GM19043 (cell line): ENCODE data around the gene GNG14.
"Not testable (repeated sequence)": the region's sequence is repeated elsewhere in the genome, so short reads cannot be mapped to it uniquely, and the experiment has no call there.

Experiments used
- ATAC-seq: cut with Tn5 transposase; IDR thresholded peaks from one replicate; pipeline ENCODE4 v1.9.1; 2021; ENCODE audit warnings: low read depth; ENCODE audit not compliant: unreplicated experiment

The GNG14 gene

GRCh38 chr19:12721656-12722565, 34.1 kb downstream of the GNG14 start:
- no peak for ATAC-seq

DNA sequence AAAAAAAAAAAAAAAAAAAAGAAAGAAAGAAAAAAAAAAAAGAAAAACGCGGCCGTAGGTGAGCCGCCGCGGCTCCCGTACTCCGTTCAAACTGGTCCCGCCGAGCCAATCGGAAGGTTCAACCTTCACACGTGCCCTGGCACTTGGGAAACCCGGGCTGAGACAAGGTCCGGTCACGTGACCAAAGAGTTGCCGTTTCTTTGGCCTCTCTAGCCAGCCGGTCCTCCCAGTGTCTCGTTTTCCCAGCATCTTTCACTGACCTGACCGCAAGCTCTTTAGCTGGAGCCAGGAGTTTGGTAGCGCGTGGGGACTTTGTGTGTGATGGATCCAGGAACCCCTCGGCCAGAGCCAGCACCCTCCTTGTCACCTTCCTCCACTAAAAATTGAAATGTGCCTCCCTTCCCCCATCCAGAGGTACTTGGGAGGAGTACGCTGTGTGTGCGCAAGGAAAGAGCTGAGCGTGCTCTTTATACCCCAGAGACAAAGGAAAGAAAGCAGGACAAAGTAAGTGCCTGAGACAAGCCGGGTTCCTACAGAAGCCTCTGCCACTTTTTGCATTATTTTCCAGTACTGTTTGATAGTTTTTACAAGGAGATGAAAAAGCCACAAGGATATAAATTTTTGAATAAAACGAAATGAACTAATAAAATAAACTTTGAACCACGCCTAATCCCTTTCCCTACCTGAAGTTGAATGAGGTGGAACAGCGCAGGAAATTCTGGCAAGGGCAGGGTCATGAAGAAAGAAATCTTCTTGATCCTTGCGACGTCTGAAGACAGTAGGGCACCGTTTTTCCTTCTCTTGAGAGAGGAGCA, 35.0 kb downstream of the GNG14 start:
- peak; percentile 75 for ATAC-seq

DNA sequence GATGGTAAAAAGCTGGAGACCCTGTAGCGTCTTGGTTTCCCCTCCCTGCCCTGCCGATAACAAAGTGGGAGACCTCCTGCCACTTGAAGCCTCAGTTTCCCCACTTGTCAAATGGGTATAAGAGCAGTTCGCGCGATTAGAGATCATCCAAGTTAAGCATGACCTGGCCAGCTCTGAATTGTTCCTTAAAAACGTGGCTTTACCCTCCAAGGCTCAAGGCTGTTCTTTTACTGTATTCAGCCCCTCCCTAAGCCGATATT, 35.5 kb downstream of the GNG14 start:
- no peak for ATAC-seq

DNA sequence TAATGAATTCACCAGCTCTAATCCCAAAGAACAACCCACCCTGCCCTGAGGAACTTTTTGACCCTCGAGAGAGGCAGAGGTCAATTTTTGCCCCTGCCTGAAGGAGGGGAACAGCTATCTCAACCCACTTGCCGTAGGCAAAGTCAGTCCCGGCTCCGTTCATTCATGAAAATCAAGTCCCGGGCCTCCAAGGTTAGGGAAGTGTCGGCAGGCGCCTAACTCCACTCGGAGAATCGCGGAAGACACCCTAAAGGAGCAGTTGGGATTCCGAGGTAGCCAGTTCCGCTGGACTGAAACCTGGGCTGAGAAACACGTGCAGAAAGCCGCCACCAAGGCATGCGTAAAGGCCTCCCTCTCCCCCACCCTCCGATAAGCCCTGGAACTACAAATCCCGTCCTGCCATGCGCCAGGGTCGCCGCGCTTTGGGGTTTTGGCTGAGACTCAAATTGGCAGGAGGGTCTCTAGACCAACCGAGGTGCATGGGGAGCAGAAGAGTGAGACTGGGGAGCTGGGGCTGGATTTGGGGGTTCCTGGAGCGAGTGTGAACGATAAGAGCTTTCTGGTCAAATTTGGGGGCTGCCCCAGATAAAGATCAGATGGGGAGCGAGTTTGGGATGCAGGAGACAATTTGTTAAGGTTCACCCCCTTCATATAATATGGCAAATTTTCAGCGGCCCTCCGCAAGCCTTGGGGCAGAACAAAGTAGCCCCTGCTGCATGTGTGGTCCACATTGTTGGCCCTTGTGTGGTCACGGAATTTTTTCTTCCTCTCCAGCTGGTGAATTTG, 36.0 kb downstream of the GNG14 start, which contains the start of gene TNPO2:
TNPO2 (minus strand) TSS at position 292 of the 786 bp plus-strand sequence. CDS start 2,955 bp downstream, outside the sequence.
- ATAC-seq: no peak

DNA sequence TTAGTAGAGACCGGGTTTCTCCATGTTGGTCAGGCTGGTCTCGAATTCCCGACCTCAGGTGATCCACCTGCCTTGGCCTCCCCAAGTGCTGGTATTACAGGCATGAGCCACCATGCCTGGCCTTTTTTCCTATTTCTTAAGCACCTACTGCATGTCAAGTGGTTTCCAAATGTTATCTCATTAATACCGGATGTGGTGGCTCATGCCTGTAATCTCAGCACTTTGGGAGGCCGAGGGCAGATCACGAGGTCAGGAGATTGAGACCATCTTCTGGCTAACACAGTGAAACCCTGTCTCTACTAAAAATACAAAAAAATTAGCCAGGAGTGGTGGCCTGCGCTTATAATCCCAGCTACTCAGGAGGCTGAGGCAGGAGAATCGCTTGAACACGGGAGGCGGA, 37.8 kb downstream of the GNG14 start:
- not testable (repeated sequence) for ATAC-seq

DNA sequence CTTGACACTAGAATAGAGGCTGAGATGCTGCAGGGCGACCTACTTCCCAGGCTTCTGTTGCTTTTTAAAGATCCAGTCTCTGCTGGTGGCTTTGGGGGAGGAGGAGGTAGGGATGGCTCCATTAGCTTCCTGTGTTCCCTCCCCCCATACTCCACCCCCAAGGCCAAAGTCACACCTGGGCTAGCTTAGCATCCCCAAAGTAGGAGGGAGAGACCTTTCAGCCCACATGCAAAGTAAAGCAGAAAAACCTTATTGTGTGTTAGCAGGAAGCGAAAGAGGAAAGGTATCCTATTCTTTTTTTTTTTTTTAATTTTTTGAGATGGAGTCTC, 39.2 kb downstream of the GNG14 start:
- ATAC-seq: no peak

GRCh38 chr19:12727745-12728433, 40.1 kb downstream of the GNG14 start:
- ATAC-seq: no peak

DNA sequence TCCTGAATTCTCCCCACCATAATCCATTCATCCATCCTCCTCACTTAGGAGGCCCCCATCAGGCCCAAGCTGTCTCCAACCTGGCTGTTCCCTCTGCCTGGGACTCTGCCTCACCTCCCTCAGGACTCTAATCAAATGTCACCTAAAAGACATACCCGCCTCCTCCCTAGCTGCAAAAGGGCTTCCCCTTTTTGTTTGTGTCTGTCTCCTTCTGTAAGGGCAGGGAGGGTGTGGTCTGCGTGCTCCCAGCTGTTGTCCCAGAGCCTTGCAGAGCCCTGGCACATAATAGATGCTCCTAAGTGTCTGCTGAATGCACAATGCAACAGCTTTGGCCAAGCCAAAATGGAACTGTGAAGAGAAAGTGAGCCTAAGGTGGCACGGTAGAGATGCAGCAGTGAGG, 42.3 kb downstream of the GNG14 start:
- ATAC-seq: no peak

DNA sequence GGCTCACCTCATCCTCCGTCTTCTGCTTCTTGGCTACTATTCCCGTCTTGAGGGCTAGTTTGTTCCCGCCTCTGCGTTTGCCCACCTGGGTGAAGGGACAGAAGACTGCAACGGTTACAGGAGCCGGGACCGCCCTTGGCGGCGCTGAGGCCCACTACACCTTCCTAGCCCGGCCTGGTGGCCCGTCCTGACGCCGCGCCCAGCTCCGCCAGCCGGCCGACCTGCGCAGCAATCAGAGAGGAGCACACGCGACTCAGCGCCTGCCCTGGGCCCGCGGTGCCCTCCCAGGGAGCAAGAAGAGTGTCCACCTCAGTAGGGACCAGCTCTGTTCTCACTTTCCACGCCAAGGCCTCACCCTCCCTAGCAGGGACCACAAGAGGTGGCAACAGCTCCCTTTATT, 43.5 kb downstream of the GNG14 start:
- ATAC-seq: no peak

DNA sequence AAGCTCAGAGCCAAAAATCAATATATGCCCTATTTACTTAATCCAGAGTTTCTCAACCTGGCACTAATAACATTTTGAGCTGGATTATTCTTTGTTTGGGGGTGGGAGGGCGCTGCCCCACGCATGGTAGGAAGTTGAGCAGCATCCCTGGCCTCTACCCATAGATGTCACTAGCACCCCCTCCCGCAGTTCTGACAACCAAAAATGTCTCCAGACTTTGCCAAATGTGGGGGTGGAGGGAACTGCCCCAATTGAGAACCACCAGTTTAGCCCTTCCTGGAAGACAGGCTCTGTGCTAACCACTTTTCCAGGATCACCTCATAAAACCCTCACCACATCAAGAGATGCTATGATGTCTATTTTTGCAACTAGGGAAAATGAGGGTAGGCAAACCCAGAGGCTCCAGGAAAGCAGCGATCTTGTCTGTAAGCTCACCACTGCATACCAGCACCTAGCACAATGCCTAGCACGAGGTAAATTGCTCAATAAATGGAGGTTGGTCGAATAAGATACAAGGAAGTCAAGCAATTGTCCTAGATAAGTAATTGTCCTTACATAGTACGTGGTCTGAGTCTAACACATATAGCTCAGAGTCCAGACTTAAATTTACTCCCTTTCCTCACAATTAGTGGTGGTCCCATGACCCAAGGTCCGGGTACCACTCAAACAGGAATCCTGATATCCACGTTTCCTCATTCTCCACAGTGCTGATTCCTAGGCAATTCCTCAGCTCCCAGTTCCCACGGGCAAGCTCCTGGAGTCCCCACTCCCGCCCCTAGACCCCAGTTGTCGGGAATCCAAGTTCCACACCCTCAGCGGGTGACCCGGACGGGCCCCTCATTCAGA, 45.8 kb downstream of the GNG14 start:
- no peak for ATAC-seq

GRCh38 chr19:12736995-12737834, 49.4 kb downstream of the GNG14 start, which contains the start of gene GET3:
TSS of gene GET3 (plus strand) at chr19:12737497. CDS start at chr19:12737506, 9 bp downstream.
- ATAC-seq: peak; percentile 80

DNA sequence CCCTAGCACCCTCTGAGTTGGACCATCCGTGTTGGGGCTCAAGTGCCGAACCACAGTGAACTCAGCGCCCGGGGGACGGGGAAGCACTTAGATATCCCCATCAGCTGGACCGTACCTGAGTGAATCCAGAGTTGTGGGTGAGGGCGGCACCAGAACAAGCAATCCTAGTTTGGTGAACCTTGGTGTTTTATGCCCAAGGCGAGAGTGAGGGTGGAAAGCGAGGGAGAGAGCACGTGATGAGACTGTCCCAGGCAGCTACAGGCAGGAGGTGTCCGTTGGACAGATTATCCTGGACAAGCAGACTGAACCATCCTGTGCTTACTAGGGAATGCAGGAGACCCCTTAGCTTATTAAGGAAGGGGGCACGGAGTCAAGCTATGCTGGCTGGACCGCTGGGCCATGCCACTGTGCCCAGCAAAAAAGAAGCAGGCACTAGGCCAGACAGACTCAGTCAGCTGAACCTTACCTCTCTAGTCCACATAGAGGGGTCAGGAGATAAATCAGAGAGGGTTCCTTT, 50.1 kb downstream of the GNG14 start:
- no peak for ATAC-seq
